WTC11 (cell line): ENCODE results near the gene HLCS. TPM values are rescaled to one million over a fixed set of nuclear protein-coding genes. Genes with fewer than 3 reads are reported as not detected.

Source experiments
- ATAC-seq: fragments of 200-7000 bp; cut with Tn5 transposase; 2 replicates; pipeline ENCODE4 v1.10.0; 2021; ENCODE audit warnings: mild to moderate bottlenecking, moderate library complexity
- CTCF ChIA-PET: fragments of 300-600 bp; sonication (Branson Sonifier 250); formaldehyde crosslinking; loops from one replicate; lab custom pipeline; 2021; ENCODE audit warnings: antibody characterized with exemption; lab: Charles Lee
- POLR2A ChIA-PET: fragments of 350-600 bp; sonication (Branson Sonifier 250); formaldehyde crosslinking; loops from one replicate; lab custom pipeline; 2021; ENCODE audit warnings: antibody characterized with exemption; lab: Charles Lee
- DNase-seq: peaks from one replicate; pipeline ENCODE4 v3.0.0; 2021; ENCODE audit warnings: low spot score
- H3K27ac Mint-ChIP-seq: 2 replicates; pipeline ENCODE4 v1.8.0; 2021; ENCODE audit warnings: mixed read lengths
- H3K27me3 Mint-ChIP-seq: 2 replicates; pipeline ENCODE4 v1.8.0; 2021; ENCODE audit warnings: low read depth, mild to moderate bottlenecking, moderate library complexity, mixed read lengths
- H3K36me3 Mint-ChIP-seq: 2 replicates; pipeline ENCODE4 v1.8.0; 2021; ENCODE audit warnings: mixed read lengths
- H3K4me1 Mint-ChIP-seq: 2 replicates; pipeline ENCODE4 v1.8.0; 2022; ENCODE audit warnings: mixed read lengths
- H3K4me3 Mint-ChIP-seq: 2 replicates; pipeline ENCODE4 v1.8.0; 2021; ENCODE audit warnings: mild to moderate bottlenecking, moderate library complexity, mixed read lengths
- H3K9me3 Mint-ChIP-seq: 2 replicates; pipeline ENCODE4 v1.8.0; 2021; ENCODE audit warnings: mixed read lengths
- ARID4B ChIP-seq: sonication (generic); formaldehyde crosslinking; IDR thresholded peaks from 2 replicates; pipeline ENCODE4 v1.8.0; 2023; ENCODE audit warnings: missing genetic modification reagents, mild to moderate bottlenecking, borderline replicate concordance
- ATF1 ChIP-seq: sonication (generic); formaldehyde crosslinking; IDR thresholded peaks from 2 replicates; pipeline ENCODE4 v1.8.1; 2023; ENCODE audit warnings: mild to moderate bottlenecking, moderate library complexity, missing genetic modification reagents
- ATF3 ChIP-seq: sonication (generic); formaldehyde crosslinking; conservative IDR thresholded peaks from 2 replicates; pipeline ENCODE4 v1.8.1; 2022; ENCODE audit warnings: mild to moderate bottlenecking, missing genetic modification reagents
- ATF6 ChIP-seq: sonication (generic); formaldehyde crosslinking; IDR thresholded peaks from 2 replicates; pipeline ENCODE4 v1.8.1; 2023; ENCODE audit warnings: mild to moderate bottlenecking, missing genetic modification reagents
- CREB1 ChIP-seq: sonication (generic); formaldehyde crosslinking; IDR thresholded peaks from 2 replicates; pipeline ENCODE4 v1.8.0; 2023; ENCODE audit warnings: mild to moderate bottlenecking, missing genetic modification reagents
- CTCF ChIP-seq: fragments of 200-600 bp; IDR thresholded peaks from 2 replicates; pipeline ENCODE4 v1.8.0; 2022; ENCODE audit warnings: antibody characterized with exemption
- FOXP4 ChIP-seq: sonication (generic); formaldehyde crosslinking; IDR thresholded peaks from 2 replicates; pipeline ENCODE4 v1.8.0; 2022; ENCODE audit warnings: mild to moderate bottlenecking, missing genetic modification reagents
- HMGXB4 ChIP-seq: sonication (generic); formaldehyde crosslinking; IDR thresholded peaks from 2 replicates; pipeline ENCODE4 v1.8.1; 2023; ENCODE audit warnings: mild to moderate bottlenecking, moderate library complexity, missing genetic modification reagents
- JUN ChIP-seq: sonication (generic); formaldehyde crosslinking; IDR thresholded peaks from 2 replicates; pipeline ENCODE4 v1.8.0; 2023; ENCODE audit warnings: mild to moderate bottlenecking, missing genetic modification reagents
- KAT7 ChIP-seq: sonication (generic); formaldehyde crosslinking; IDR thresholded peaks from 2 replicates; pipeline ENCODE4 v1.8.1; 2023; ENCODE audit warnings: missing genetic modification reagents, mild to moderate bottlenecking, borderline replicate concordance
- MLX ChIP-seq: sonication (generic); formaldehyde crosslinking; IDR thresholded peaks from 2 replicates; pipeline ENCODE4 v1.8.1; 2023; ENCODE audit warnings: mild to moderate bottlenecking, missing genetic modification reagents, moderate library complexity
- RORB ChIP-seq: fragments of 250-450 bp; sonication (Bioruptor Pico); IDR thresholded peaks from 2 replicates; pipeline ENCODE4 v1.9.0; 2021; ENCODE audit warnings: mild to moderate bottlenecking
- USF1 ChIP-seq: sonication (generic); formaldehyde crosslinking; IDR thresholded peaks from 2 replicates; pipeline ENCODE4 v1.8.0; 2022; ENCODE audit warnings: mild to moderate bottlenecking, missing genetic modification reagents
- ZNF263 ChIP-seq: sonication (generic); formaldehyde crosslinking; IDR thresholded peaks from 2 replicates; pipeline ENCODE4 v1.8.1; 2022; ENCODE audit warnings: low read depth, mild to moderate bottlenecking, moderate library complexity, missing genetic modification reagents
- ZNF281 ChIP-seq: sonication (generic); formaldehyde crosslinking; IDR thresholded peaks from 2 replicates; pipeline ENCODE4 v1.8.0; 2023; ENCODE audit warnings: mild to moderate bottlenecking, missing genetic modification reagents
- ZNF317 ChIP-seq: sonication (generic); formaldehyde crosslinking; IDR thresholded peaks from 2 replicates; pipeline ENCODE4 v1.8.1; 2023; ENCODE audit warnings: low read depth, mild to moderate bottlenecking, moderate library complexity, missing genetic modification reagents, borderline replicate concordance
- ZNF396 ChIP-seq: fragments of 250-450 bp; sonication (Bioruptor Pico); IDR thresholded peaks from 2 replicates; pipeline ENCODE4 v1.8.0; 2021; ENCODE audit warnings: mild to moderate bottlenecking, moderate library complexity, borderline replicate concordance
- ZNF423 ChIP-seq: fragments of 250-450 bp; sonication (Bioruptor Pico); IDR thresholded peaks from 2 replicates; pipeline ENCODE4 v2.1.2; 2022; ENCODE audit warnings: mild to moderate bottlenecking, moderate library complexity
- total RNA-seq: library from RNA; stranded (reverse); gene quantifications from 3 replicates; pipeline ENCODE4 v1.2.3, GENCODE V29; 2021

Gene HLCS
- total RNA-seq, 1 experiment from 2014 or later: 9.3 TPM

GRCh38 chr21:36811762-36812161 lies 154.7 kb downstream of the HLCS start:
- ChIA-PET CTCF (interaction anchor here (1.4 kb wide), 1 partner anchor 181 kb away, joined by 5 read pairs; no protein-coding TSS in a partner anchor), POLR2A (no interaction called here)
- Mint-ChIP-seq H3K9me3 (no peaks in the 10 kb centered on the region), H3K27me3 (peaks cover 2% of the 10 kb centered on the region; the same call in 1 of the 2 replicates), H3K36me3 (no peaks in the 10 kb centered on the region), H3K4me1 (peaks cover 6% of the 10 kb centered on the region), H3K4me3 (no peak overlapping the region), H3K27ac (no peak overlapping the region)
- ATAC-seq: no peak
- no peak for DNase-seq
- TF ChIP-seq ATF6 (no peak), ARID4B (CRISPR knock-in tag) (no peak), ZNF317 (no peak), ZNF281 (no peak), CTCF (no peak)

- Mint-ChIP-seq H3K27me3 (peaks cover 2% of the 10 kb centered on the region; the same call in 1 of the 2 replicates), H3K4me3 (no peak overlapping the region), H3K36me3 (no peaks in the 10 kb centered on the region), H3K27ac (no peak overlapping the region), H3K9me3 (no peaks in the 10 kb centered on the region), H3K4me1 (peaks cover 6% of the 10 kb centered on the region)
- ChIA-PET CTCF (interaction anchor here (1.4 kb wide), 1 partner anchor 44 kb away, joined by 4 read pairs; no protein-coding TSS in a partner anchor), POLR2A (no interaction called here)
- ATAC-seq: no peak
- DNase-seq: no peak
- TF ChIP-seq MLX (no peak), ZNF396 (no peak), ZNF317 (no peak), CREB1 (CRISPR knock-in tag) (no peak), USF1 (CRISPR knock-in tag) (no peak), ATF1 (CRISPR knock-in tag) (no peak), HMGXB4 (no peak), JUN (CRISPR knock-in tag) (no peak), KAT7 (CRISPR knock-in tag) (no peak), ZNF263 (CRISPR knock-in tag) (no peak), FOXP4 (CRISPR knock-in tag) (no peak), ATF3 (CRISPR knock-in tag) (no peak), RORB (CRISPR knock-in tag) (no peak), ZNF423 (CRISPR knock-in tag) (no peak)
These were observed 156.0 kb downstream of the HLCS start for GRCh38 chr21:36810443-36810842.
